ENCODE measurements around the gene SLC6A9. TPM values are rescaled to one million over a fixed set of nuclear protein-coding genes. Genes with fewer than 3 reads are reported as not detected.

Gene SLC6A9
- total and polyA plus RNA-seq, 2 of the 8 experiments (the other 6 are each of a cell fraction or from before 2014, with no cell fraction given), result 20.2 to 24.2 TPM

- FAIRE-seq (no peak), DNase-seq (ENCODE audit: low read depth in 1 of 2, low spot score in 2 of 2) (no peak)
- peaks cover 3 to 18% (median 11%) of the 10 kb centered on the region in 4 experiments; a peak in 7 of 8 replicates for H3K36me3 ChIP-seq (ENCODE audit: control insufficient read depth in 2 of 4, insufficient read depth in 4 of 4, low read length in 3 of 4)
- H2BK120ac ChIP-seq (replicated peaks; ENCODE audit: low read depth, low read length), result no peak overlapping the region
- no peak overlapping the region for H3K9ac ChIP-seq (replicated peaks in 1 of 4; ENCODE audit: extremely low read depth in 1 of 4, low read depth in 3 of 4, low read length in 3 of 4)
- H3K27ac ChIP-seq (ENCODE audit: low read depth, low read length), result no peak overlapping the region
- no peak overlapping the region for H2BK15ac ChIP-seq (ENCODE audit: low read length)
- ChIA-PET POLR2A (ENCODE audit: partially characterized antibody) (interaction anchor here (1.2 to 27.1 kb wide), 4 partner anchors 4 to 37 kb away, joined by 4 to 544 read pairs (median 275); partner anchors contain the start of gene SLC6A9), CTCF (ENCODE audit: partially characterized antibody) (interaction anchor here (1.3 to 16.6 kb wide), 8 partner anchors 9 to 86 kb away, joined by 4 to 252 read pairs (median 9); partner anchors contain the start of gene SLC6A9)
- H3K79me1 ChIP-seq (ENCODE audit: low read depth, low read length), result 0 out of 2 replicates have a peak, but pooled peaks cover 3% of the 10 kb centered on the region
- H4K20me1 ChIP-seq (replicated peaks in 1 of 2; ENCODE audit: control insufficient read depth in 1 of 2, insufficient read depth in 2 of 2, low read length in 2 of 2), result peaks cover 0 to 9% of the 10 kb centered on the region in 2 experiments
- H3K56ac ChIP-seq (replicated peaks; ENCODE audit: insufficient read length, low read depth, low read length), result no peak overlapping the region
- no peak overlapping the region for H2AK5ac ChIP-seq (ENCODE audit: low read depth, low read length)
- no peak overlapping the region for H2BK5ac ChIP-seq (ENCODE audit: low read depth, low read length)
- no peaks in the 10 kb centered on the region for H3K27me3 ChIP-seq (replicated peaks in 1 of 4; ENCODE audit: control insufficient read depth in 3 of 4, extremely low read depth in 1 of 4, insufficient read depth in 3 of 4, low read length in 3 of 4)
- no peak overlapping the region for H3K4ac ChIP-seq (replicated peaks; ENCODE audit: insufficient read length, low read depth, low read length)
- H3K23ac ChIP-seq (ENCODE audit: insufficient read length), result no peak overlapping the region
- WGBS, 2 experiments (ENCODE audit: extremely low coverage in 1 of 2, insufficient coverage in 1 of 2, insufficient read length in 1 of 2, insufficient replicate concordance in 2 of 2, low coverage in 1 of 2, low lambda C conversion rate in 2 of 2, missing lambda C conversion rate in 1 of 2), result 94% methylated on average over 7 of the region's 8 CpGs; no CpG with 5 or more reads in 1 of the 2 experiments
- no peak overlapping the region for H4K5ac ChIP-seq (ENCODE audit: insufficient read length, low read depth, low read length)
- no peak overlapping the region for H3K18ac ChIP-seq (ENCODE audit: extremely low read depth, low read length)
- no peak overlapping the region for H3K4me2 ChIP-seq (ENCODE audit: insufficient read depth in 1 of 2, low read depth in 2 of 2, low read length in 2 of 2)
- no peak overlapping the region for H2BK20ac ChIP-seq (ENCODE audit: low read length)
- H3K4me3 ChIP-seq (ENCODE audit: extremely low read depth in 1 of 4, insufficient read depth in 2 of 4, low read depth in 3 of 4, low read length in 4 of 4), result no peak overlapping the region
- no peak overlapping the region for H2BK12ac ChIP-seq (ENCODE audit: low read depth, low read length)
- no peaks in the 10 kb centered on the region for H3K9me3 ChIP-seq (ENCODE audit: insufficient read depth in 2 of 2, low read depth in 1 of 2, low read length in 1 of 2)
- H4K8ac ChIP-seq (ENCODE audit: extremely low read depth, insufficient read depth, low read length), result no peak overlapping the region
- H3K79me2 ChIP-seq (ENCODE audit: control insufficient read depth in 1 of 2, insufficient read depth in 2 of 2, low read length in 2 of 2), result no peaks in the 10 kb centered on the region
- H3K14ac ChIP-seq (ENCODE audit: insufficient read length), result no peak overlapping the region
- H3K23me2 ChIP-seq (ENCODE audit: low read depth, low read length), result no peaks in the 10 kb centered on the region
- no peak overlapping the region for H4K91ac ChIP-seq (replicated peaks; ENCODE audit: insufficient read length, low read length)
- no peak overlapping the region for H2AFZ ChIP-seq (ENCODE audit: low read length)
- H3K4me1 ChIP-seq (replicated peaks in 1 of 4; ENCODE audit: control insufficient read depth in 3 of 4, insufficient read depth in 4 of 4, low read length in 3 of 4), result peaks cover 3 to 14% (median 6%) of the 10 kb centered on the region in 4 experiments; a peak in 6 of 7 replicates
- TF ChIP-seq KDM4A (IDR thresholded peaks at IDR 0.05; ENCODE audit: low read depth, low read length, severe bottlenecking) (no peak), TBP (IDR thresholded peaks at IDR 0.05; ENCODE audit: low read depth, low read length) (no peak), POU5F1 (IDR thresholded peaks at IDR 0.05; ENCODE audit: low read depth, low read length) (no peak), HDAC6 (IDR thresholded peaks at IDR 0.05; ENCODE audit: low read depth, low read length) (no peak), CHD2 (IDR thresholded peaks at IDR 0.05; ENCODE audit: low read length) (no peak), YY1 (IDR thresholded peaks at IDR 0.05; ENCODE audit: low read depth, low read length) (no peak), RAD21 (IDR thresholded peaks at IDR 0.05 in 1 of 2, conservative IDR thresholded peaks at IDR 0.05 in 1 of 2; ENCODE audit: low read depth in 2 of 2, low read length in 2 of 2) (no peak), ATF2 (IDR thresholded peaks at IDR 0.05; ENCODE audit: low read length) (no peak), FOSL1 (IDR thresholded peaks at IDR 0.05; ENCODE audit: insufficient read depth, low read depth, low read length) (no peak), RXRA (IDR thresholded peaks at IDR 0.05; ENCODE audit: insufficient read depth, low read depth, low read length) (no peak)
- TF ChIP-seq, protein P1, sequence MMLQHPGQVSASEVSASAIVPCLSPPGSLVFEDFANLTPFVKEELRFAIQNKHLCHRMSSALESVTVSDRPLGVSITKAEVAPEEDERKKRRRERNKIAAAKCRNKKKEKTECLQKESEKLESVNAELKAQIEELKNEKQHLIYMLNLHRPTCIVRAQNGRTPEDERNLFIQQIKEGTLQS (IDR thresholded peaks at IDR 0.05; ENCODE audit: insufficient read depth, low read depth, low read length), result no peak
These were observed 10.1 kb downstream of the SLC6A9 start for GRCh38 chr1:44021156-44021555.

Measured in H1 (cell line).